Measurements from ENCODE around the gene KCNE5. TPM values are rescaled to one million over a fixed set of nuclear protein-coding genes. Genes with fewer than 3 reads are reported as not detected.
"Not testable (repeated sequence)": the region's sequence is repeated elsewhere in the genome, so short reads cannot be mapped to it uniquely, and the experiment has no call there.

The KCNE5 gene
- total and polyA plus RNA-seq, 5 donors = 0.26 to 1.0 (median 0.40) TPM

GRCh38 chrX:109614951-109615350 is 10.0 kb downstream of the KCNE5 start:
- Histone ChIP-seq H3K9me3 (ENCODE audit: control insufficient read depth, low read length) (no peaks in the 10 kb centered on the region), H3K4me3 (ENCODE audit: low read length) (no peak overlapping the region), H3K27me3 (ENCODE audit: control insufficient read depth, insufficient read depth) (no peaks in the 10 kb centered on the region), H3K27ac (ENCODE audit: low read length) (no peak overlapping the region), H3K4me1 (ENCODE audit: control insufficient read depth, insufficient read depth, low read length) (no peaks in the 10 kb centered on the region)
- 53% methylated on average over 6 of the region's 6 CpGs for WGBS
- intact Hi-C loops (cut with DNase I) = no loop called here
- no peak for ATAC-seq
- DNase-seq = no peak

GRCh38 chrX:109601486-109601885 is 23.5 kb downstream of the KCNE5 start:
- 62% methylated on average over 5 of the region's 5 CpGs for whole genome bisulfite sequencing
- Histone ChIP-seq H3K4me1 (ENCODE audit: control insufficient read depth, insufficient read depth, low read length) (no peaks in the 10 kb centered on the region), H3K9me3 (ENCODE audit: control insufficient read depth, low read length) (no peaks in the 10 kb centered on the region), H3K4me3 (ENCODE audit: low read length) (no peak overlapping the region), H3K27me3 (ENCODE audit: control insufficient read depth, insufficient read depth) (no peaks in the 10 kb centered on the region), H3K27ac (ENCODE audit: low read length) (no peak overlapping the region)
- ATAC-seq (no peak), DNase-seq (no peak)
- intact Hi-C loops (cut with DNase I) = no loop called here

- WGBS = 6% methylated on average over 16 of the region's 16 CpGs
- peak in 1 of 2 donors; percentile 37 for ATAC-seq
- H3K9me3 ChIP-seq (ENCODE audit: control insufficient read depth, low read length) = no peaks in the 10 kb centered on the region
- no peak overlapping the region for H3K27ac ChIP-seq (ENCODE audit: low read length)
- intact Hi-C loops (cut with DNase I) = no loop called here
- H3K27me3 ChIP-seq (ENCODE audit: control insufficient read depth, insufficient read depth) = no peaks in the 10 kb centered on the region
- H3K4me1 ChIP-seq (ENCODE audit: control insufficient read depth, insufficient read depth, low read length) = no peaks in the 10 kb centered on the region
- peak; percentile 15 to 60 (median 53) for DNase-seq
- no peak overlapping the region for H3K4me3 ChIP-seq (ENCODE audit: low read length)
Measured at GRCh38 chrX:109600237-109600651, 24.7 kb downstream of the KCNE5 start.

- H3K4me1 ChIP-seq (ENCODE audit: control insufficient read depth, insufficient read depth, low read length) = no peaks in the 10 kb centered on the region
- DNase-seq = no peak
- H3K27ac ChIP-seq (ENCODE audit: low read length) = no peak overlapping the region
- no peak for ATAC-seq
- no peaks in the 10 kb centered on the region for H3K9me3 ChIP-seq (ENCODE audit: control insufficient read depth, low read length)
- H3K4me3 ChIP-seq (ENCODE audit: low read length) = no peak overlapping the region
- 95% methylated on average over 3 of the region's 3 CpGs for WGBS
- H3K27me3 ChIP-seq (ENCODE audit: control insufficient read depth, insufficient read depth) = no peaks in the 10 kb centered on the region
- intact Hi-C loops (cut with DNase I) = no loop called here
Measured at GRCh38 chrX:109596015-109596414, 29.0 kb downstream of the KCNE5 start.

- Histone ChIP-seq H3K27me3 (ENCODE audit: control insufficient read depth, insufficient read depth) (no peaks in the 10 kb centered on the region), H3K4me1 (ENCODE audit: control insufficient read depth, insufficient read depth, low read length) (no peaks in the 10 kb centered on the region), H3K4me3 (ENCODE audit: low read length) (no peak overlapping the region), H3K9me3 (ENCODE audit: control insufficient read depth, low read length) (no peaks in the 10 kb centered on the region), H3K27ac (ENCODE audit: low read length) (no peak overlapping the region)
- no peak for DNase-seq
- 68% methylated on average over 4 of the region's 4 CpGs for WGBS
- intact Hi-C loops (cut with DNase I) = no loop called here
- no peak for ATAC-seq
Measured at GRCh38 chrX:109590176-109590575, 34.8 kb downstream of the KCNE5 start.

- no peak for DNase-seq
- Histone ChIP-seq H3K9me3 (ENCODE audit: control insufficient read depth, low read length) (no peaks in the 10 kb centered on the region), H3K4me1 (ENCODE audit: control insufficient read depth, insufficient read depth, low read length) (no peaks in the 10 kb centered on the region), H3K27ac (ENCODE audit: low read length) (no peak overlapping the region), H3K4me3 (ENCODE audit: low read length) (no peak overlapping the region), H3K27me3 (ENCODE audit: control insufficient read depth, insufficient read depth) (no peaks in the 10 kb centered on the region)
- ATAC-seq = no peak
- WGBS = 88% methylated on average over 7 of the region's 7 CpGs
- intact Hi-C loops (cut with DNase I) = no loop called here
Measured at GRCh38 chrX:109585488-109585887, 39.5 kb downstream of the KCNE5 start.

- WGBS = 42% methylated on average over 1 of the region's 1 CpG
- no peak overlapping the region for H3K4me3 ChIP-seq (ENCODE audit: low read length)
Measured at GRCh38 chrX:109578916-109579315, 46.1 kb downstream of the KCNE5 start.

GRCh38 chrX:109577055-109577454 is 47.9 kb downstream of the KCNE5 start:
- DNase-seq (no peak), ATAC-seq (no peak)
- no peaks in the 10 kb centered on the region for H3K9me3 ChIP-seq (ENCODE audit: control insufficient read depth, low read length)
- no peak overlapping the region for H3K27ac ChIP-seq (ENCODE audit: low read length)
- WGBS = 81% methylated on average over 2 of the region's 2 CpGs
- no peak overlapping the region for H3K4me3 ChIP-seq (ENCODE audit: low read length)
- intact Hi-C loops (cut with DNase I) = no loop called here
- H3K27me3 ChIP-seq (ENCODE audit: control insufficient read depth, insufficient read depth) = no peaks in the 10 kb centered on the region
- H3K4me1 ChIP-seq (ENCODE audit: control insufficient read depth, insufficient read depth, low read length) = no peaks in the 10 kb centered on the region

More at GRCh38 chrX:109578916-109579315, 46.1 kb downstream of the KCNE5 start:
- Histone ChIP-seq H3K4me1 (ENCODE audit: control insufficient read depth, insufficient read depth, low read length) (no peaks in the 10 kb centered on the region), H3K27ac (ENCODE audit: low read length) (no peak overlapping the region), H3K9me3 (ENCODE audit: control insufficient read depth, low read length) (no peaks in the 10 kb centered on the region), H3K27me3 (ENCODE audit: control insufficient read depth, insufficient read depth) (no peaks in the 10 kb centered on the region)
- intact Hi-C loops (cut with DNase I) = no loop called here
- ATAC-seq (no peak), DNase-seq (no peak)

- ATAC-seq; H3K4me3 ChIP-seq (ENCODE audit: low read length); H3K9me3 ChIP-seq (ENCODE audit: control insufficient read depth, low read length); intact Hi-C loops (cut with DNase I); DNase-seq; H3K27ac ChIP-seq (ENCODE audit: low read length); H3K27me3 ChIP-seq (ENCODE audit: control insufficient read depth, insufficient read depth); H3K4me1 ChIP-seq (ENCODE audit: control insufficient read depth, insufficient read depth, low read length): not testable (repeated sequence)
- 96% methylated on average over 4 of the region's 4 CpGs for WGBS
Measured at GRCh38 chrX:109576083-109576482, 48.9 kb downstream of the KCNE5 start.

Other genes with a start within 250 kb of the KCNE5 start
- gene GUCY2F, start 143.1 kb downstream of the KCNE5 start, total RNA-seq = not detected
- gene GUCY2F, start 143.1 kb downstream of the KCNE5 start, polyA plus RNA-seq = not detected
- 1 to 10 TPM; 1.8 to 2.5 (median 2.1) TPM for gene NXT2, start 88.3 kb downstream of the KCNE5 start, total RNA-seq
- 1.7 TPM for gene NXT2, start 88.3 kb downstream of the KCNE5 start, polyA plus RNA-seq
- 10 to 100 TPM; 41.8 to 56.1 (median 47.4) TPM for gene ACSL4, start 108.1 kb upstream of the KCNE5 start, total RNA-seq
- gene ACSL4, start 108.1 kb upstream of the KCNE5 start, polyA plus RNA-seq = 18.3 TPM

All from right cardiac atrium (tissue), 5 donors.